ENCODE results near the gene FHOD3.

FHOD3 gene

DNA sequence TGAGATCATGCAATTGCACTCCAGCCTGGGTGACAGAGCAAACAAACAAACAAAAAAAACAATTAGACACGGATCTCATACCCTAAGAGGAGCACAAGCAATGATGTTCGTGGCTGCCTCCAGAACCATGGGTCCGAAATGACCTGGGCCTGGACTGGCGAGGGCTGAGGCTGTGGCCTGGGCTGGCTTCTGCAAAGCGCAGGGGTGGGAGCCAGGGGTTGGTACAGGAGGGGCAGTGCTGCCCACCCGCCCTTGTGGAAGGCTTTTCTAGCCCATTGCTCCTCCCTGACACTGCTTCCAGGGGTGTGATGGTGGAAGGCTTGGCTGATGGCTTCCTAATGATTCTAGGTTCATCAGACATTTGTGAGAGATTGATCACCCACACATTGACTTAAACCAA is 167.8 kb downstream of the FHOD3 start (continued):
- TF ChIP-seq ZNF121 (tag by site-specific recombination; IDR thresholded peaks at IDR 0.05) (no peak), BCL11B (tag by site-specific recombination; IDR thresholded peaks at IDR 0.05; ENCODE audit: low read depth) (no peak), ZBTB20 (tag by site-specific recombination; IDR thresholded peaks at IDR 0.05) (no peak), ZNF248 (tag by site-specific recombination; IDR thresholded peaks at IDR 0.05) (no peak), ZNF629 (tag by site-specific recombination; IDR thresholded peaks at IDR 0.05) (no peak), SP2 (tag by site-specific recombination; IDR thresholded peaks at IDR 0.05) (no peak)

- H3K36me3 ChIP-seq (ENCODE audit: control insufficient read depth in 2 of 2, insufficient read depth in 1 of 2, low read length in 2 of 2): no peaks in the 10 kb centered on the region
- no peaks in the 10 kb centered on the region for H3K4me1 ChIP-seq (ENCODE audit: control insufficient read depth, insufficient read depth, low read length)
- H3K4me3 ChIP-seq (ENCODE audit: low read depth, low read length): no peak overlapping the region
- no peak overlapping the region for H3K27ac ChIP-seq (ENCODE audit: extremely low read depth, low read depth, low read length)
- POLR2A ChIA-PET: no interaction called here
- H3K9me3 ChIP-seq (ENCODE audit: control insufficient read depth, insufficient read depth, low read depth, low read length): no peaks in the 10 kb centered on the region
- TF ChIP-seq GLIS2 (tag by site-specific recombination; IDR thresholded peaks at IDR 0.05) (no peak), ZNF169 (tag by site-specific recombination; IDR thresholded peaks at IDR 0.05) (no peak), REST (tag by site-specific recombination; IDR thresholded peaks at IDR 0.05) (no peak), ZNF776 (tag by site-specific recombination; IDR thresholded peaks at IDR 0.05; ENCODE audit: borderline replicate concordance) (no peak), TRIM28 (IDR thresholded peaks at IDR 0.05; ENCODE audit: borderline replicate concordance, low read length) (peak; percentile 62), BCL11A (tag by site-specific recombination; IDR thresholded peaks at IDR 0.05; ENCODE audit: low read depth) (no peak), ZNF785 (tag by site-specific recombination; IDR thresholded peaks at IDR 0.05) (no peak), SP3 (tag by site-specific recombination; IDR thresholded peaks at IDR 0.05) (no peak), HOXD13 (CRISPR knock-in tag; IDR thresholded peaks at IDR 0.05; ENCODE audit: borderline replicate concordance) (no peak), OVOL3 (tag by site-specific recombination; IDR thresholded peaks at IDR 0.05) (no peak), ZNF398 (tag by site-specific recombination; IDR thresholded peaks at IDR 0.05) (no peak), SCRT1 (tag by site-specific recombination; IDR thresholded peaks at IDR 0.05; ENCODE audit: borderline replicate concordance) (no peak), ZNF16 (tag by site-specific recombination; IDR thresholded peaks at IDR 0.05; ENCODE audit: low read depth) (no peak), ZNF266 (tag by site-specific recombination; IDR thresholded peaks at IDR 0.05; ENCODE audit: low read depth) (no peak), KLF10 (tag by site-specific recombination; IDR thresholded peaks at IDR 0.05) (no peak), PATZ1 (tag by site-specific recombination; IDR thresholded peaks at IDR 0.05) (no peak), ZNF626 (tag by site-specific recombination; IDR thresholded peaks at IDR 0.05) (no peak), ZNF2 (tag by site-specific recombination; IDR thresholded peaks at IDR 0.05) (no peak), ZIC2 (tag by site-specific recombination; IDR thresholded peaks at IDR 0.05) (peak; percentile 79), GLIS1 (tag by site-specific recombination; IDR thresholded peaks at IDR 0.05) (peak; percentile 56), ELK4 (IDR thresholded peaks at IDR 0.05; ENCODE audit: borderline replicate concordance, low read depth, low read length) (no peak)
- TF ChIP-seq, protein P1, sequence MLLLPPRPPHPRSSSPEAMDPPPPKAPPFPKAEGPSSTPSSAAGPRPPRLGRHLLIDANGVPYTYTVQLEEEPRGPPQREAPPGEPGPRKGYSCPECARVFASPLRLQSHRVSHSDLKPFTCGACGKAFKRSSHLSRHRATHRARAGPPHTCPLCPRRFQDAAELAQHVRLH (tag by site-specific recombination; IDR thresholded peaks at IDR 0.05): no peak
- CTCF ChIA-PET: interaction anchor here (0.6 kb wide), 1 partner anchor 10 kb away, joined by 5 read pairs; no protein-coding TSS in a partner anchor
Measured at GRCh38 chr18:36465970-36466369, 168.5 kb downstream of the FHOD3 start.
